CD4-positive, alpha-beta T cell treated with Interleukin-6 at 100 ng/mL for 8 hours (primary cell): Measurements from ENCODE around the gene HRCT1.

Experiments
- DNase-seq: peaks from one replicate; pipeline ENCODE4 v3.0.0-alpha.2; 2020; ENCODE audit warnings: mixed read lengths, low spot score

HRCT1 gene

GRCh38 chr9:35944173-35944572 lies 38.2 kb downstream of the HRCT1 start:
- DNase-seq = no peak

- no peak for DNase-seq
These were observed 38.8 kb downstream of the HRCT1 start for GRCh38 chr9:35944841-35945240.

GRCh38 chr9:35945341-35946018 lies 39.5 kb downstream of the HRCT1 start:
- DNase-seq = peak; percentile 60

- DNase-seq = no peak
These were observed 42.4 kb downstream of the HRCT1 start for GRCh38 chr9:35948451-35948850.

GRCh38 chr9:35948901-35949318 lies 42.9 kb downstream of the HRCT1 start:
- DNase-seq = no peak

- DNase-seq = no peak
These were observed 45.7 kb downstream of the HRCT1 start for GRCh38 chr9:35951736-35952135.

- no peak for DNase-seq
These were observed 46.7 kb downstream of the HRCT1 start for GRCh38 chr9:35952526-35953191.

GRCh38 chr9:35954942-35955546 lies 49.0 kb downstream of the HRCT1 start:
- peak; percentile 64 for DNase-seq

- no peak for DNase-seq
These were observed 50.6 kb downstream of the HRCT1 start for GRCh38 chr9:35956651-35957050.
